HepG2 (cell line): ENCODE data around the gene TCOF1. TPM values are rescaled to one million over a fixed set of nuclear protein-coding genes. Genes with fewer than 3 reads are reported as not detected.
A peak's percentile ranks its signal among the peaks of the same experiment; 100 is the strongest.

Source experiments
- ADNP ChIP-seq: sonication (generic); formaldehyde crosslinking; IDR thresholded peaks from 2 replicates; pipeline ENCODE4 v1.4.0; 2020; ENCODE audit warnings: missing genetic modification reagents
- AGO2 ChIP-seq: fragments of 200-400 bp; formaldehyde crosslinking; optimal IDR thresholded peaks from 2 replicates; pipeline ENCODE3; 2017; ENCODE audit warnings: mild to moderate bottlenecking, low read depth, low read length, moderate library complexity
- ATRX ChIP-seq: sonication (generic); formaldehyde crosslinking; IDR thresholded peaks from 2 replicates; pipeline ENCODE4 v1.4.0; 2020; ENCODE audit warnings: missing genetic modification reagents, borderline replicate concordance
- CENPT ChIP-seq: sonication (generic); formaldehyde crosslinking; IDR thresholded peaks from 2 replicates; pipeline ENCODE4 v1.8.0; 2022; ENCODE audit warnings: low read depth, mild to moderate bottlenecking, moderate library complexity, missing genetic modification reagents
- MAF1 ChIP-seq: sonication (generic); formaldehyde crosslinking; IDR thresholded peaks from 2 replicates; pipeline ENCODE4 v1.5.0; 2020; ENCODE audit warnings: missing genetic modification reagents, borderline replicate concordance
- MXD4 ChIP-seq: IDR thresholded peaks from 2 replicates; pipeline ENCODE4 v1.6.1; 2016; ENCODE audit warnings: mild to moderate bottlenecking, missing biosample characterization, missing genetic modification reagents
- NFIC ChIP-seq: IDR thresholded peaks from 2 replicates; pipeline ENCODE4 v1.6.1; 2012; ENCODE audit warnings: mild to moderate bottlenecking, low read length, inconsistent platforms
- SOX13 ChIP-seq, 3 experiments: fragments of 450-650 bp in 1 of 3; sonication (generic) in 1 of 3; formaldehyde crosslinking in 1 of 3; IDR thresholded peaks in 2 of 3; conservative IDR thresholded peaks in 1 of 3; 2 replicates each; pipeline versions ENCODE4 v1.5.0 to v1.6.1; 2016 to 2020; ENCODE audit warnings: antibody characterized with exemption in 1 of 3, mild to moderate bottlenecking in 1 of 3, missing compliant biosample characterization in 1 of 3, missing genetic modification reagents in 1 of 3, moderate library complexity in 1 of 3
- SOX6 ChIP-seq, 2 experiments: fragments of 450-650 bp in 1 of 2; sonication (generic) in 1 of 2; formaldehyde crosslinking in 1 of 2; IDR thresholded peaks; 2 replicates each; pipeline versions ENCODE4 v1.4.0 to v1.6.1; 2017 to 2020; ENCODE audit warnings: antibody characterized with exemption in 1 of 2, mild to moderate bottlenecking in 1 of 2, missing genetic modification reagents in 1 of 2
- ZMYM3 ChIP-seq: sonication (generic); formaldehyde crosslinking; IDR thresholded peaks from 2 replicates; pipeline ENCODE4 v1.5.1; 2020; ENCODE audit warnings: mild to moderate bottlenecking, missing genetic modification reagents
- ZNF761 ChIP-seq: sonication (generic); formaldehyde crosslinking; conservative IDR thresholded peaks from 2 replicates; pipeline ENCODE4 v1.4.0; 2020; ENCODE audit warnings: mild to moderate bottlenecking, missing genetic modification reagents
- ZNF782 ChIP-seq: sonication (generic); formaldehyde crosslinking; IDR thresholded peaks from 2 replicates; pipeline ENCODE4 v1.4.0; 2020; ENCODE audit warnings: missing genetic modification reagents, mild to moderate bottlenecking, borderline replicate concordance
- ZSCAN25 ChIP-seq: sonication (generic); formaldehyde crosslinking; IDR thresholded peaks from 2 replicates; pipeline ENCODE4 v1.8.0; 2022; ENCODE audit warnings: mild to moderate bottlenecking, missing genetic modification reagents
- ZSCAN9 ChIP-seq: IDR thresholded peaks from 2 replicates; pipeline ENCODE4 v1.6.1; 2016; ENCODE audit warnings: borderline replicate concordance
- ZZZ3 ChIP-seq: sonication (generic); formaldehyde crosslinking; IDR thresholded peaks from 2 replicates; pipeline ENCODE4 v1.4.0; 2020; ENCODE audit warnings: missing genetic modification reagents, mild to moderate bottlenecking, borderline replicate concordance
- polyA plus RNA-seq, 8 experiments: library from polyadenylated mRNA; depleted of rRNA in 3 of 8; stranded (reverse) in 7 of 8; unstranded in 1 of 8; fragments of >200 nt; fragmentation: Illumina TruSeq in 4 of 8; extraction: Trizol in 4 of 8; gene quantifications; 2 replicates each; pipeline versions ENCODE4 v1.2.1 to v1.2.3, GENCODE V29; 2011 to 2016; ENCODE audit warnings: low read depth in 4 of 8, missing spikeins in 1 of 8, mixed read lengths in 1 of 8; ENCODE audit not compliant: insufficient read depth in 1 of 8
- total RNA-seq, 5 experiments: library from RNA; depleted of rRNA; stranded (reverse); fragments of >200 nt; fragmentation: Illumina TruSeq; extraction: Trizol; gene quantifications; 2 replicates each; pipeline ENCODE4 v1.2.3, GENCODE V29; 2016; ENCODE audit warnings: low read depth in 1 of 5
- TF ChIP-seq, protein P1 (sequence below): sonication (generic); formaldehyde crosslinking; IDR thresholded peaks from 2 replicates; pipeline ENCODE4 v1.8.1; 2022; ENCODE audit warnings: low read depth, mild to moderate bottlenecking, missing genetic modification reagents
- TF ChIP-seq, protein P2 (sequence below): sonication (generic); formaldehyde crosslinking; IDR thresholded peaks from 2 replicates; pipeline ENCODE4 v1.4.0; 2020; ENCODE audit warnings: missing genetic modification reagents
- TF ChIP-seq, protein P3 (sequence below): sonication (generic); formaldehyde crosslinking; IDR thresholded peaks from 2 replicates; pipeline ENCODE4 v1.8.1; 2022; ENCODE audit warnings: mild to moderate bottlenecking, missing genetic modification reagents
- TF ChIP-seq, protein P4 (sequence below): sonication (generic); formaldehyde crosslinking; IDR thresholded peaks from 2 replicates; pipeline ENCODE4; 2020; ENCODE audit warnings: missing genetic modification reagents, mild to moderate bottlenecking, borderline replicate concordance

The TCOF1 gene
- total and polyA plus RNA-seq, 2 of the 13 experiments (the other 11 are each of a cell fraction or from before 2014, with no cell fraction given) = 10.1 to 41.6 TPM

DNA sequence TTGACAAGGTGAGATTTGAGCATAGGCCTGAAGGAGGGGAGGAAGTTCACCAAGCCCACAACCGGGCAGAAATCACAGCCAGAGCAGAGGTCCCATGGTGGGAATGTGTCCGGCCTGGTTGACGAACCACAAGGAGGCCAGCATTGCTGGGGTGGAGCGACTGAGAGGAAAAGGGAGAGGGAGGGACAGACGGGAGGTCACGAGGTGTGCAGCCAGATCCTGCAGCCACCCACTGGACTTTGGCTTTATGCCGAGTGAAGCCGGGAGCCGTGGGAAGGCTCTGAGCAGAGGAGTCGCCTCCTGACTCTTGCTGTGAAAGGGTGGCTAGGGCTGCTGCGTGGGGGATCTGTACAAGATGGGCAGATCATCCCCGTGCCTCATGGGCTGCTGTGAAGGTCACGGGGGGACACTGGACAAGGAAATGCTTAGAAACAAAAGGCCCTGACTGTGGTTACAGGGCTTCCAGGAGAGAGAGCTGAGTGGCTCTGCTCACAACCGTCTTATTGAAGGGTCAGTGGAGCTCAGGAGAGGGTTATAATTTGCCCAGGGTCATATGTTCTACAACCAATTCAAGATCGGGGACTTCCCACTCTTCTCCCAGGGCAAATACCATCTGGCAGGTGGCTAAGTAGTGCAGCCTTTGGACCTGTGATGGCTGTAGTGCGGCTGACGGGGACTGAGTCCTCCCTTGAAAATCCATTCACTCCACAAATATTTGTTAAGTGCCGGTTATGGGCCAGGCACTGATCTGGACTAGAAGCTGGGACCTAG lies 70.8 kb downstream of the TCOF1 start (continued):
- TF ChIP-seq, protein P1, sequence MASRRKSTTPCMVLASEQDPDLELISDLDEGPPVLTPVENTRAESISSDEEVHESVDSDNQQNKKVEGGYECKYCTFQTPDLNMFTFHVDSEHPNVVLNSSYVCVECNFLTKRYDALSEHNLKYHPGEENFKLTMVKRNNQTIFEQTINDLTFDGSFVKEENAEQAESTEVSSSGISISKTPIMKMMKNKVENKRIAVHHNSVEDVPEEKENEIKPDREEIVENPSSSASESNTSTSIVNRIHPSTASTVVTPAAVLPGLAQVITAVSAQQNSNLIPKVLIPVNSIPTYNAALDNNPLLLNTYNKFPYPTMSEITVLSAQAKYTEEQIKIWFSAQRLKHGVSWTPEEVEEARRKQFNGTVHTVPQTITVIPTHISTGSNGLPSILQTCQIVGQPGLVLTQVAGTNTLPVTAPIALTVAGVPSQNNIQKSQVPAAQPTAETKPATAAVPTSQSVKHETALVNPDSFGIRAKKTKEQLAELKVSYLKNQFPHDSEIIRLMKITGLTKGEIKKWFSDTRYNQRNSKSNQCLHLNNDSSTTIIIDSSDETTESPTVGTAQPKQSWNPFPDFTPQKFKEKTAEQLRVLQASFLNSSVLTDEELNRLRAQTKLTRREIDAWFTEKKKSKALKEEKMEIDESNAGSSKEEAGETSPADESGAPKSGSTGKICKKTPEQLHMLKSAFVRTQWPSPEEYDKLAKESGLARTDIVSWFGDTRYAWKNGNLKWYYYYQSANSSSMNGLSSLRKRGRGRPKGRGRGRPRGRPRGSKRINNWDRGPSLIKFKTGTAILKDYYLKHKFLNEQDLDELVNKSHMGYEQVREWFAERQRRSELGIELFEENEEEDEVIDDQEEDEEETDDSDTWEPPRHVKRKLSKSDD = no peak
- TF ChIP-seq MXD4 = no peak
- TF ChIP-seq, protein P2, sequence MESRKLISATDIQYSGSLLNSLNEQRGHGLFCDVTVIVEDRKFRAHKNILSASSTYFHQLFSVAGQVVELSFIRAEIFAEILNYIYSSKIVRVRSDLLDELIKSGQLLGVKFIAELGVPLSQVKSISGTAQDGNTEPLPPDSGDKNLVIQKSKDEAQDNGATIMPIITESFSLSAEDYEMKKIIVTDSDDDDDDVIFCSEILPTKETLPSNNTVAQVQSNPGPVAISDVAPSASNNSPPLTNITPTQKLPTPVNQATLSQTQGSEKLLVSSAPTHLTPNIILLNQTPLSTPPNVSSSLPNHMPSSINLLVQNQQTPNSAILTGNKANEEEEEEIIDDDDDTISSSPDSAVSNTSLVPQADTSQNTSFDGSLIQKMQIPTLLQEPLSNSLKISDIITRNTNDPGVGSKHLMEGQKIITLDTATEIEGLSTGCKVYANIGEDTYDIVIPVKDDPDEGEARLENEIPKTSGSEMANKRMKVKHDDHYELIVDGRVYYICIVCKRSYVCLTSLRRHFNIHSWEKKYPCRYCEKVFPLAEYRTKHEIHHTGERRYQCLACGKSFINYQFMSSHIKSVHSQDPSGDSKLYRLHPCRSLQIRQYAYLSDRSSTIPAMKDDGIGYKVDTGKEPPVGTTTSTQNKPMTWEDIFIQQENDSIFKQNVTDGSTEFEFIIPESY = no peak
- no peak for TF ChIP-seq MAF1 (CRISPR knock-in tag)
- TF ChIP-seq AGO2 = no peak
- no peak for TF ChIP-seq ZNF782 (CRISPR knock-in tag)
- TF ChIP-seq ZZZ3 = no peak
- no peak for TF ChIP-seq ZSCAN25 (CRISPR knock-in tag)
- no peak for TF ChIP-seq SOX13 (IDR thresholded peaks at IDR 0.05)
- no peak for TF ChIP-seq SOX13 (CRISPR knock-in tag; conservative IDR thresholded peaks at IDR 0.05 in 1 of 2, IDR thresholded peaks at IDR 0.05 in 1 of 2)
- no peak for TF ChIP-seq CENPT (CRISPR knock-in tag)
- no peak for TF ChIP-seq NFIC
- TF ChIP-seq ZNF761 (CRISPR knock-in tag) = no peak
- TF ChIP-seq ATRX = no peak
- TF ChIP-seq, protein P3, sequence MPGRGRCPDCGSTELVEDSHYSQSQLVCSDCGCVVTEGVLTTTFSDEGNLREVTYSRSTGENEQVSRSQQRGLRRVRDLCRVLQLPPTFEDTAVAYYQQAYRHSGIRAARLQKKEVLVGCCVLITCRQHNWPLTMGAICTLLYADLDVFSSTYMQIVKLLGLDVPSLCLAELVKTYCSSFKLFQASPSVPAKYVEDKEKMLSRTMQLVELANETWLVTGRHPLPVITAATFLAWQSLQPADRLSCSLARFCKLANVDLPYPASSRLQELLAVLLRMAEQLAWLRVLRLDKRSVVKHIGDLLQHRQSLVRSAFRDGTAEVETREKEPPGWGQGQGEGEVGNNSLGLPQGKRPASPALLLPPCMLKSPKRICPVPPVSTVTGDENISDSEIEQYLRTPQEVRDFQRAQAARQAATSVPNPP (CRISPR knock-in tag) = no peak
- no peak for TF ChIP-seq SOX6 (IDR thresholded peaks at IDR 0.05)
- peak; percentile 41 for TF ChIP-seq SOX6 (CRISPR knock-in tag; IDR thresholded peaks at IDR 0.05)
- TF ChIP-seq ZMYM3 (CRISPR knock-in tag) = no peak; the same call in 1 of the 2 replicates
- 0 out of 2 replicates have a peak, but pooled peaks have one; percentile 15 for TF ChIP-seq ZSCAN9 (CRISPR knock-in tag)
- TF ChIP-seq, protein P4, sequence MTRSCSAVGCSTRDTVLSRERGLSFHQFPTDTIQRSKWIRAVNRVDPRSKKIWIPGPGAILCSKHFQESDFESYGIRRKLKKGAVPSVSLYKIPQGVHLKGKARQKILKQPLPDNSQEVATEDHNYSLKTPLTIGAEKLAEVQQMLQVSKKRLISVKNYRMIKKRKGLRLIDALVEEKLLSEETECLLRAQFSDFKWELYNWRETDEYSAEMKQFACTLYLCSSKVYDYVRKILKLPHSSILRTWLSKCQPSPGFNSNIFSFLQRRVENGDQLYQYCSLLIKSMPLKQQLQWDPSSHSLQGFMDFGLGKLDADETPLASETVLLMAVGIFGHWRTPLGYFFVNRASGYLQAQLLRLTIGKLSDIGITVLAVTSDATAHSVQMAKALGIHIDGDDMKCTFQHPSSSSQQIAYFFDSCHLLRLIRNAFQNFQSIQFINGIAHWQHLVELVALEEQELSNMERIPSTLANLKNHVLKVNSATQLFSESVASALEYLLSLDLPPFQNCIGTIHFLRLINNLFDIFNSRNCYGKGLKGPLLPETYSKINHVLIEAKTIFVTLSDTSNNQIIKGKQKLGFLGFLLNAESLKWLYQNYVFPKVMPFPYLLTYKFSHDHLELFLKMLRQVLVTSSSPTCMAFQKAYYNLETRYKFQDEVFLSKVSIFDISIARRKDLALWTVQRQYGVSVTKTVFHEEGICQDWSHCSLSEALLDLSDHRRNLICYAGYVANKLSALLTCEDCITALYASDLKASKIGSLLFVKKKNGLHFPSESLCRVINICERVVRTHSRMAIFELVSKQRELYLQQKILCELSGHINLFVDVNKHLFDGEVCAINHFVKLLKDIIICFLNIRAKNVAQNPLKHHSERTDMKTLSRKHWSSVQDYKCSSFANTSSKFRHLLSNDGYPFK (CRISPR knock-in tag) = peak; percentile 32; the same call in 1 of the 2 replicates
- no peak for TF ChIP-seq ADNP (CRISPR knock-in tag)
